Cortex of kidney (tissue), 1 donor: ENCODE measurements around the gene ZNF587B.
"Not testable (repeated sequence)": the region's sequence is repeated elsewhere in the genome, so short reads cannot be mapped to it uniquely, and the experiment has no call there.

ENCODE experiments used
- DNase-seq: peaks from one replicate; lab custom pipeline; 2025; lab: John Stamatoyannopoulos, UW

The ZNF587B gene

DNA sequence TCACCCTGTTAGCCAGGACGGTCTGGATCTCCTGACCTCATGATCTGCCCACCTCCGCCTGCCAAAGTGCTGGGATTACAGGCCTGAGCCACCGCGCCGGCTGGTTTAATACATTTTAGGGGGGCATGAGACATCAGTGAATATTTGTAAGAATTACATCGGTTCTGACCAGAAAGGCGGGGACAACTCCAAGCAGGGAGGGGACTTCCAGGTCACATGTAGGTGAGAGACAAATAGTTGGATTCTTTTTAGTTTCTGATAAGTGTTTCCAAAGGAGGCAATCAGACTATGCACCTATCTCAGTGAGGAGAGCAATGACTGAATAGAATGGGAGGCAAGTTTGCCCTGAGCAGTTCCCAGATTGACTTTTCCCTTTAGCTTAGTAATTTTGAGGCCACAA lies 11.7 kb upstream of the ZNF587B start:
- DNase-seq = no peak

DNA sequence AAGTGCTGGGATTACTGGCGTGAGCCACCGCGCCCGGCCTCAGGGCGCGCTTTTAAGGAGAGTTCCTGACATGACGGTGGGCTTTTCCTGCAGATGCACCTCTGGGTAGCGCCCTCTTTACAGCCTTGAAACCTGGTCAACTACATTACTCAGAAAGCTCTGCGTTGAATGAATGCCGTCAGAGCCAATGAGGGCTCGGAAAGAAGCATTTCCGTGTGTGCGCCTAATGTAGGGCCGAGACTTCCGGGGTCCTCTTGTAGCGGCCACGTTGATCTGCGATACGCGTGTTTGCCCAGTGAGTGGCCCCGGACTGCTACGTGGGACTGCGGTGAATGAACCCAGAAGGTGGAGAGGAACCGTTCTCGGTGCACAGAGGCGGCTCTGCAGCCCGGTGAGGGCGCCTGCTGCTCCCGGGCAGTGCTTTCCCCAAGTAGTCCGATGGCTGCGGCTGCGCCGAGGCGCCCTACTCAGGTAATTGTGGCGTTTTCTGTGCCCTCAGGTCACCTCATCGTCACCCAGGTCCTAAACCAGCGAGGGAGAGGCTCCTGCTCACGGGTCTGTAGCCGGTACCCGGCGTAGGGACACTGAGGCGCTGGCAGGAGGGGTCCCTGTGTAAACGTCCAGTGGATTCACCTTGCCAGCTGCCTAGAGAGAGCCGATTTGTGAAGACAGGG lies 10.5 kb upstream of the ZNF587B start:
- DNase-seq = no peak

DNA sequence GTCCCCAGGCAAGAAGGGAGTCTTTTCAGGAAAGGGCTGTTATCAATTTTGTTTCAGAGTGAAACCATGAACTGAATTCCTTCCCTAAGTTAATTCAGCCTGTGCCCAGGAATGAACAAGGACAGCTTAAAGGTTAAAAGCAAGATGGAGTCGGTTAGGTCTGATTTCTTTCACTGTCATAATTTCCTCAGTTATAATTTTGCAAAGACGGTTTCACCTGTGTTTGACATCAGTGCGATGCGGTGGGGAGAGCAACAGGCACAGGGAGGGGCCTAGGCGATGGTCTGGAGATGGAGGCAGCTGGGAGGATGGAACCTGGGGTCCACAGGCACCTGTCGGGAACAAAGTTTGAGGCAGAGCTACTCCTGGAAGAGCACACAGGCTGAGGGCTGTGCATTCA lies 9.5 kb upstream of the ZNF587B start:
- no peak for DNase-seq

DNA sequence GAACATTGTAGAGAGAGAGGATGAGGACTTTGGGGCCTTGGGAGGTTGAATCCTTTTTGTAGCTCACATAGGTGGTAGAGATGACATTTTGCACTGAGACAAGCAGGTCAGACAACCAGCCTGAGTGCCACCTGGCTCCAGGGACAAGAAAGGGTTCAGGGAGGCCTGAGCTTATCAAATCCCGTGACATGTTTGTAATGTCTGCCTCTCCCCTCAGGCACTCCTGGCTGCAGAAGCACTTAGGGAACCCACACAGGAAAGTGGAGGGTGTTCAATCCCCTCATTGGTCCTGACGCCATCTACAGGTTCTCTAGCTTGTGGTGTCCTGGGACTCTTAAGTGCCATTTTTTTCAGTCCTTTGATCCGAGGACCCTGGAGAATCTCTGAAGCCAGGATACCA lies 9.0 kb upstream of the ZNF587B start:
- DNase-seq = not testable (repeated sequence)

DNA sequence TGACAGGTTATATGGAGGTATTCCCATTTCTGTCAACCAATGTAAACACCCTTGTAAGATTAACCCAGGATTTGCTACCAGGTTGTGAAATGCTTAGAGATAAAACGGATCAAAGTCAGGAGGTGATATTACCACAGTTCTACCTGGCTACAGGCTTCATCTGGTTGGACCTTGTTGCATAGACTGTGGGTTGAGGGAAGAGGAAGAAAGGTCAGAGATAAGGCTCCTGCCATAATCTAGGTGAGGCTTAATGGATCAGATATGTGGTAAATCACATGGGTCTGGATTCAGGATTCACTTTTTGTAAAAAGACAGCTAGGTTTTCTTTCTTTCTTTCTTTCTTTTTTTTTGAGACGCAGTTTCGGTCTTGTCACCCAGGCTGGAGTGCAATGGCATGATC lies 8.6 kb upstream of the ZNF587B start:
- DNase-seq = not testable (repeated sequence)

DNA sequence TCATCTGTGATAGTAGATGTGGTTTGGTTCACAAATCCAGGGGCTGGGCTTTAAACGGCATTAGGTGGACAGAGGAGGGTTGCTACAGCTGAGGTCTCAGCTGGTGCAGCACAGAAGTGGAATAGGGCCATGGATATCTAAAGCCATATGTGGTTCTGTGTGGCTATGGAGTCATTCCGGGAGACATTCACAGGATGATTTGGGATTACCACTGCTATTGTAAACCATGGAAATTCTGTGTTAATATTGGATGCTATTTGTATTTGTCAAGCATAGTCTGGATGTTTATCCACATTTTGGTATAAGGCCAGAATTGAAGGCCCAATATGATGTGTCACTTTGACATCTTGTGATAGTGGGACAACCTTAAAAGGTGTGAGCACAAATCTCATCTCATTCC lies 6.9 kb upstream of the ZNF587B start:
- DNase-seq = not testable (repeated sequence)

DNA sequence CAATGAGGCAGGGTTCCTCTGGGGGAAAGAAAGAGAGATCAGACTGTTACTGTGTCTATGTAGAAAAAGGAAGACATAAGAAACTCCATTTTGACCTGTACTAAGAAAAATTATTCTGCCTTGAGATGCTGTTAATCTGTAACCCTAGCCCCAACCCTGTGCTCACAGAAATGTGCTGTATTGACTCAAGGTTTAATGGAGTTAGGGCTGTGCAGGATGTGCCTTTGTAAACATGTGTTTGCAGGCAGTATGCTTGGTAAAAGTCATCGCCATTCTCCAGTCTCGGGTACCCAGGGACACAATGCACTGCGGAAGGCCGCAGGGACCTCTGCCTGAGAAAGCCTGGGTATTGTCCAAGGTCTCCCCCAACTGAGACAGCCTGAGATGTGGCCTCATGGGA lies 6.5 kb upstream of the ZNF587B start:
- DNase-seq = not testable (repeated sequence)

DNA sequence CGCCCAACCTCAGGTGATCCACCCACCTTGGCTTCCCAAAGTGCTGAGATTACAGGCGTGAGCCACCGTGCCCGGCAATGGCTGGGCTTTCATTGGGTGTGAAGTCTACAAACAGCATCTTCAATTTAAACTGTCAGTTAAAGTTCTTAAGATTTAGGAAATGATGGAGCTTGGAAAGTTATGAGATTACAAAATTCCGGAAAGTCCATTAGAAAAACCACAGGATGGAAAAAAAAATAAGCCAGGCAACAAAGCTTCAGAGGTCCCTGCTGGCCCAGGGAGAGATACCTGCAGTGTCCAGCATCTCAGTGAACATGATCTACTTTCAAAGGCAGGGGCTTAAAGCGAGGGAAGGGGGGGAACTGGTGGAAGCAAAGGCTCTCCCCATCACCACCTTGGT lies 4.6 kb upstream of the ZNF587B start:
- DNase-seq = no peak

DNA sequence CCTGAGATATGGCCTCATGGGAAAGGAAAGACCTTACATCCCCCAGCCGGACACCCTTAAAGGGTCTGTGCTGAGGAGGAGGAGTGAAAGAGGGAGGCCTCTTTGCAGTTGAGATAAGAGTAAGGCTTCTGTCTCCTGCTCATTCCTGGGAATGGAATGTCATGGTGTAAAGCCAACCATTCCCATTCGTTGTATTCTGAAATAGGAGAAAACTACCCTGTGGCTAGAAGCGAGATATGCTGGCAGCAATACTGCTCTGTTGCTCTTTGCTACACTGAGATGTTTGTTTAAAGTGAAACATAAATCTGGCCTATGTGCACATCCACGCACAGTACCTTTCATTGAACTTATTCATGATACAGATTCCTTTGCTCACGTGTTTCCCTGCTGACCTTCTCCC lies 783 bp upstream of the ZNF587B start:
- no peak for DNase-seq

DNA sequence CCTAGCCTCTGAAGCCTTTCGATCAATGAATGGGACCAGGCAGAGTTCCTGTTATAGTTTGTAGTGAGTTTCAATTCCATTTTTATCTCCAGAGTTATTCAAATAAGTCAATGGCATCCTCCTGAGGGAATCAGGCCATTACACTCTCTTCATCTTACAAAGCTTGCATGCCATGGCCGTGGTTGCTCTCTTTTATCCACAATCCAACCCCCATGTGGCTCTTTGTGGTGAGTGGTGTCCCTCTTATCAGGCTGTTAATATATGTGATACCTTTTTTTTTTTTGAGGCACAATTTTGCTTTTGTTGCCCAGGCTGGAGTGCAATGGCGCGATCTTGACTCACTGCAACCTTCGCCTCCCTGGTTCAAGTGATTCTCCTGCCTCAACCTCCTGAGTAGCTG lies 6.9 kb downstream of the ZNF587B start:
- not testable (repeated sequence) for DNase-seq

DNA sequence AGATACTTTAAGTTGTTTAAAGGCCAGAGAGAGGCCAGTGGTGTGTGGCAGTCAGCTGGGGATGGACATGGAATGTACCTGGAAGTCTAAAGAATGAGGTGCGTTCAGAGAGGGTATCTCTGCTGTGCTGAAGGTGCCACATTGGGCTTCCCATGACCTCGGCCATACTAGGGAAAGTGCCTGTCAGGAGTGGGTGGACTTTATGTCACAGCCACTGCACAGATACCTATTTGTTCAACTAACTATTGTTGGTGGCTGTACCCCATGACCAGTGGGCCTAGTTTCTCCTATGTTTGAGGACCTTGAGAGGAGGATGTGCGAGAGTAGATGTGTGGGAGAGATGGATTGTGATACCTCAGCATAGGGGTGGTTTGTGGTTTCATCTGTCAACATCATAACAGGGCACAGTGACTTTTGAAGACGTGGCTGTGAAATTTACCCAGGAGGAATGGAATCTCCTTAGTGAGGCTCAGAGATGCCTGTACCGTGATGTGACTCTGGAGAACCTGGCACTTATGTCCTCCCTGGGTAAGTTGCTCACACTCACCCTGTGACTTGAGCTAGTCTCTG lies 8.6 kb downstream of the ZNF587B start:
- not testable (repeated sequence) for DNase-seq

DNA sequence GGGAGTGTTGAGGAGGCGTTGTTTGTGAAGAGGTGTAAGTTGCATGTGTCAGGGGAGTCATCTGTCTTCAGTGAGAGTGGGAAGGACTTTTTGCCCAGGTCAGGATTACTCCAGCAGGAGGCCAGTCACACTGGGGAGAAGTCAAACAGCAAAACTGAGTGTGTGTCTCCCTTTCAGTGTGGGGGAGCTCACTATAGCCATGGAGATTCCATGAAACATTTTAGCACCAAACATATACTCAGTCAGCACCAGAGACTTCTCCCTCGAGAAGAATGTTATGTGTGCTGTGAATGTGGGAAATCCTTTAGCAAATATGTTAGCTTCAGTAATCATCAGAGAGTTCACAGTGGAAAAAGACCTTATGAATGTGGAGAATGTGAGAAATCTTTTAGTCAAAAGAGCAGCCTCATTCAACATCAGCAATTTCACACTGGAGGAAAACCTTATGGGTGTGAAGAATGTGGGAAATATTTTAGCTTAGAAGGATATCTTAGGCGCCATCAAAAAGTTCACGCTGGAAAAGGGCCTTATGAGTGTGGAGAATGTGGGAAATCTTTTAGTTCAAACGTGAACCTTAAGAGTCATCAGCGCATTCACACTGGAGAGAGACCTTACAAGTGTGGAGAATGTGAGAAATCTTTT lies 11.1 kb downstream of the ZNF587B start:
- DNase-seq = no peak

DNA sequence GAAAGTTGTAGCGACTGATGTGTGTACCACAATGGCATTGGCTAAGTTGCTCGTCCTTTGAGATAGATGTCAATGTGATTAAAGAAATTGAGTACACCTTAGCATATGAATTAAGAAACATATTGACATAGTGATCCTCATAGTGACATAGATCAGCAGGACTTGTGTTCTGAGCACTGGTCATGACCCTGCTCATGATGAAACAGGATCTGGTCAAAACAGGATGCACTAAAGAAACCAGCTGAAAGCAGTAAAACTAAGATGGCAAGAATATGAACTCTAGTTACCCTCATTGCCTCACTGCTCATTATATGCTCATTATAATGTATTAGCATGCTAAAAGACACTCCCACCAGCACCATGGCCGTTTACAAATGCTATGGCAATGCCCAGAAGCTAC lies 17.1 kb downstream of the ZNF587B start:
- not testable (repeated sequence) for DNase-seq

DNA sequence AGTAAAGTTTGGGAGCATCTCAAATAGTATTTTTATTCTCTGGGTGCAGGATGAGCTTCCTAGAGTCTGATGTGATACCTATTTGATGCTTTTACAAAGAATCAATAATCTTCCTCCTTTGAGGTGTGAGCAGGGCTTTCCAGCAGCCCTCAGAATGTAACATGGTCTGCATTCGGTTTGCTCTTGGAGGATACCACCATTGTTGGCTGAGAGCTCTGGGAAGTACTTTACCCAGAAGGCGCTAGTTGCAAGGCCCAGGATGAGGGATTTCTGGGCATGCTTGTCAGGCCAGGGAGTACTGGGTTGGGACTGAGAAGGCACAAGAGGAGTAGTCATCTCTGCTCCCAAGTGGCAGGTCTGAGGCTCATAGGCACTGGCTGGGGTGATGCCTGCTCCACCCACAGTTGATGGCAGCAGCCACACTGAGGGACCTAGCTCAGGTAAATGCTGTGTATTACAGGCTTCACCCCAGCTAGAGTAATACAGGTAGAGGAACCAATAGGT lies 19.1 kb downstream of the ZNF587B start:
- not testable (repeated sequence) for DNase-seq

DNA sequence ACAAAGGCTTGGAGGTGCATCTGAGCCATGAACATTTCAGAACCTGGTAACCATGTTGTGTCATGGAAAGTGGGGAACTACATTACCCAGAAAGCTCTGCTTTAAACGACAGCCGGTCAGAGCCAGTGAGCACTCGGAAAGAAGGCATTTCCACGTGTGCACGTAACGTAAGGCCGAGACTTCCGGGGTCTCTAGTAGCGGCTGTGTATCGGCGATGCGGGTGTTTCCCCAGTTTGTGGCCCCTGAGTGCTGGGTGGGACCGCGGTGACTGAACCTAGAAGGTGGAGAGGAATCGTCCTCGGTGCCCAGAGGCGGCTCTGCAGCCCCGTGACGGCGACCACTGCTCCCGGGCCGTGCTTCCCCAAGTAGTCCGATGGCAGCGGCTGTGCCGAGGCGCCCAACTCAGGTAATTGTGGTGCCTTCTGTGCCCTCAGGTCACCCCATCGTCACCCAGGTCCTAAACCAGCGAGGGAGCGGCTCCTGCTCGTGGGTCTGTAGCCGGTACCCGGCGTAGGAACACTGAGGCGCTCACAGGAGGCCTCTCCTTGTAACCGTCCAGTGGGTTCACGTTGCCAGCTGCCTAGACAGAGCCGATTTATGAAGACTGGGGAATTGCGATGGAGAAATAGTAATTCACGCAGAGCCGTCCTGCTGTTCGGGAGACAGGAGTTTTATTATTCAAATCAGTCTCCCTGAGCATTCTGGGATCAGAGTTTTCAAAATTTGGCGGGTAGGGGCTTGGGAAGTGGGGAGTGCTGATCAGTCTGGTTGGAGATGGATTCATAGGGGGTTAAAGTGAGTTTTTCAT lies 19.8 kb downstream of the ZNF587B start, which contains the start of gene ZNF587:
Gene ZNF587 (plus strand): TSS at position 194 of the 808 bp plus-strand sequence. CDS start 180 bp downstream, at position 374.
- not testable (repeated sequence) for DNase-seq

DNA sequence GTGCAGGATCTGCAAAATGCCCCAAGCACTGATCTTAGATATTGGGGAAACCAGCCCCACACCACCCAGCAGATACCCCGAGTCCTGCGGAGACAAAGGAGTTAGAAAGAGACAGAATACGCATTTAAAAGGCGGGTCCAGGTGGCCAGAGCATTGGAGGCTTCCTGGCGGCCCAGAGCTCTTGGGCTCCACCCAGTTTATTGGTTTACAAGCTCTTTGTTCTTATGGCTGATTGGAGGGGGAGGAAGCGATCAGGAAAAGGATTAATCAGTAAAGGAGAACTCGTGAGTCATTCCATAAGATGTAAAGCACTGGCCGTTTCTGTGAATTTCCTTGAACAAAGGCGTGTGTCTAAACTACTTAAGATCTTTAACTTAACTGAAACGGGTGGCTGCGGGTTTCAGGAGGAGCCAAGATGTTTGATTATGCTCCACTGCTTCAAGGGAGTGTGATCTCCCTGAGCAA lies 20.5 kb downstream of the ZNF587B start:
- DNase-seq = no peak

DNA sequence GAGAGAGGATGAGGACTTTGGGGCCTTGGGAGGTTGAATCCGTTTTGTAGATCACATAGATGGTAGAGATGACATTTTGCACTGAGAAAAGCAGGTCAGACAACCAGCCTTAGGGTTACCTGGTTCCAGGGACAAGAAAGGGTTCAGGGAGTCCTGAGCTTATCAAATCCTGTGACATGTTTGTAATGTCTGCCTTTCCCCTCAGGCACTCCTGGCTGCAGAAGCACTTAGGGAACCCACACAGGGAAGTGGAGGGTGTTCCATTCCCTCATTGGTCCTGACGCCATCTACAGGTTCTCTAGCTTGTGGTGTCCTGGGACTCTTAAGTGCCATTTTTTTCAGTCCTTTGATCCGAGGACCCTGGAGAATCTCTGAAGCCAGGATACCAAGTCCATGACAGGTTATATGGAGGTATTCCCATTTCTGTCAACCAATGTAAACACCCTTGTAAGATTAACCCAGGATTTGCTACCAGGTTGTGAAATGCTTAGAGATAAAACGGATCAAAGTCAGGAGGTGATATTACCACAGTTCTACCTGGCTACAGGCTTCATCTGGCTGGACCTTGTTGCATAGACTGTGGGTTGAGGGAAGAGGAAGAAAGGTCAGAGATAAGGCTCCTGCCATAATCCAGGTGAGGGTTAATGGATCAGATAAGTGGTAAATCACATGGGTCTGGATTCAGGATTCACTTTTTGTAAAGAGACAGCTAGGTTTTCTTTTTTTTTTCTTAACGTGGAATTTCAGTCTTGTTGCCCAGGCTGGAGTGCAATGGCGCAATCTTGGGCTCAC lies 21.9 kb downstream of the ZNF587B start:
- not testable (repeated sequence) for DNase-seq

DNA sequence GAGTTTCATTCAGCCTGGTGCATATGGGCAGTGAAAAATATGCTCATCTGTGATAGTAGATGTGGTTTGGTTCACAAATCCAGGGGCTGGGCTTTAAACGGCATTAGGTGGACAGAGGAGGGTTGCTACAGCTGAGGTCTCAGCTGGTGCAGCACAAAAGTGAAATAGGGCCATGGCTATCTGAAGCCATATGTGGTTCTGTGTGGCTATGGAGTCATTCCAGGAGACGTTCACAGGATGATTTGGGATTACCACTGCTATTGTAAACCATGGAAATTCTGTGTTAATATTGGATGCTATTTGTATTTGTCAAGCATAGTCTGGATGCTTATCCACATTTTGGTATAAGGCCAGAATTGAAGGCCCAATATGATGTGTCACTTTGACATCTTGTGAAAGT lies 24.0 kb downstream of the ZNF587B start:
- DNase-seq = not testable (repeated sequence)

DNA sequence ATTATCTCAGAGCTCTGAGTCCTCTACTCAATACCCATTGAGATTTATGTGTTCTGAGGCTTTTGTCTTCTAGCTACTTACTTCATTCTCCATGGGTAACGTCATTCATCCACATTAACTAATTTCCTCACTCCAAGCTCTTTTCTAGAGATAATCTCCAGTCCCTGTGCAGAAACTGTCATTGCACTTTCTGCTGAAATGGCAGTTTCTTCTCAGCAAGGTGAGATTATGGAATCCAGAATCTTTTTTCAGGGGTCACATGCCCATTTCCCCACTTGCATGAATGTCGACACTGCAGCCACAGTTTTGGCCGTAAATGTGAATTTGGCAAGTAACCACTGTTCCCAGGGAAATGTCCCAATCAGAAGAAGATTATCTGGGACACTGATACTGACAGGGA lies 32.3 kb downstream of the ZNF587B start:
- not testable (repeated sequence) for DNase-seq

DNA sequence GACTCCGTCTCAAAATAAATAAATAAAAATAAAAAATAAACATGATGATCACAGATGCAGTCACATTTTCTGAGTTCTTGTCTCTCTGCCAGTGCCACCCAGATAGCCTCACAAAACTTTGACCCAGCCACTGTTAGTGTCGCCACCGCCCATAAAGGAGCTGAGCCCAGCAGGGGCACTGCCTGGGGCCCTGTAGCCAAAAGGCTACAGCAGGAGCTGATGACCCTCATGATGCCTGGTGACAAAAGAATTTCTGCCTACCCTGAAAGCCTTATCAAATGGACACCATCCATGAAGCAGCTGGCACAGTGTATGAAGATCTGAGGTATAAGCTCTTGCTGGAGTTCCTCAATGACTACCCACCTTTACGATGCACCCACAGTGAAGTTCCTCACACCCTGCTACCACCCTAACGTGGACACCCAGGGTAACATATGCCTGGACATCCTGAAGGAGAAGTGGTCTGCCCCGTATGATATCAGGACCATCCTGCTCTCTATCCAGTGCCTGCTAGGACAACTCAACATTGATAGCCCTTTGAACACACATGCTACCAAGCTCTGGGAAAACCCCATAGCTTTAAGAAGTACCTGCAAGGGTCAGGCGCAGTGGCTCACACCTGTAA lies 37.9 kb downstream of the ZNF587B start:
- DNase-seq = no peak

DNA sequence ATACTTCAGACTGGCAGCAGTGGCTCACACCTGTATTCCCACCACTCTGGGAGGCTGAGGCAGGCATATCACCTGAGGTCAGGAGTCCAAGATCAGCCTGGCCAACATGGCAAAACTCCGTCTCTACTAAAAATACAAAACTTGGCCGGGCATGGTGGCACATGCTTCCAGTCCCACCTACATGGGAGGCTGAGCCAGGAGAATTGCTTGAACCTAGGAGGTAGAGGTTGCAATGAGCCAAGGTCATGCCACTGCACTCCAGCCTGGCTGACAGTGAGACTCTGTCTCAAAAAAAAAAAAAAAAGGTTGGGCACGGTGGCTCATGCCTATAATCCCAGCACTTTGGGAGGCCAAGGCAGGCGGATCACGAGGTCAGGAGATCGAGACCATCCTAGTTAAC lies 39.6 kb downstream of the ZNF587B start:
- not testable (repeated sequence) for DNase-seq
